Coronary artery (tissue), 2 donors: ENCODE data around the gene AZGP1.
A peak's percentile ranks its signal among the peaks of the same experiment; 100 is the strongest.

Experiments used
- DNase-seq: peaks from one replicate; pipeline ENCODE4 v3.0.0-alpha.2; 2017; ENCODE audit warnings: low spot score
- H3K27ac ChIP-seq, 2 donors: fragments of 200-600 bp; sonication (generic); one replicate each; pipeline ENCODE4 v1.5.1; 2016 to 2019
- H3K4me3 ChIP-seq: fragments of 200-600 bp; sonication (generic); 2 replicates; pipeline ENCODE4 v1.5.1; 2016; ENCODE audit warnings: mild to moderate bottlenecking, moderate library complexity
- CTCF ChIP-seq: fragments of 200-600 bp; sonication (generic); IDR thresholded peaks from one replicate; pipeline ENCODE4 v1.5.1; 2019; ENCODE audit warnings: antibody characterized with exemption

Gene AZGP1

GRCh38 chr7:100008525-100008924 lies 32.7 kb upstream of the AZGP1 start:
- no peak overlapping the region for H3K4me3 ChIP-seq
- DNase-seq = no peak
- no peak overlapping the region for H3K27ac ChIP-seq
- TF ChIP-seq CTCF = no peak

DNA sequence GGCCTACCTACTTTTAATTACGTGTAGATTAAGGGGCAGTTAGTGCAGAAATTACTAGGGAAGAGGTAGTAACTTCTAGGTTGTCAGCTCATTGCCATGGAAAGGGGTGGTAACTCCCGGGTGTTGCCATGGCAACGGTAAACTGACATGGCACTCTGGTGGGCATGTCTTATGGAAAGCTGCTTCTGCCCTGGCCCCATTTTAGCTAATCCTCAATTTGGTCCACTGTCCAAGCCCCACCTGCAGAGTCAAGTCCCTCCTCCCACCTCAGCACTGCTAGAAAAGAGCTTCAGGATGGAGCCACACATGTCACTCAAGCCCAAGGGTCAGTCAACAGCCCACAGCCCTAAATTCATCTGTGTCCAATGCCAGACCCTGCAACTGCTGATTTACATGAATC lies 32.1 kb upstream of the AZGP1 start:
- DNase-seq = no peak
- H3K4me3 ChIP-seq = no peak overlapping the region
- no peak overlapping the region for H3K27ac ChIP-seq
- TF ChIP-seq CTCF = no peak

- TF ChIP-seq CTCF = no peak
- Histone ChIP-seq H3K4me3 (no peak overlapping the region), H3K27ac (no peak overlapping the region)
- DNase-seq = no peak
These were observed 28.2 kb upstream of the AZGP1 start for GRCh38 chr7:100003711-100004661.

DNA sequence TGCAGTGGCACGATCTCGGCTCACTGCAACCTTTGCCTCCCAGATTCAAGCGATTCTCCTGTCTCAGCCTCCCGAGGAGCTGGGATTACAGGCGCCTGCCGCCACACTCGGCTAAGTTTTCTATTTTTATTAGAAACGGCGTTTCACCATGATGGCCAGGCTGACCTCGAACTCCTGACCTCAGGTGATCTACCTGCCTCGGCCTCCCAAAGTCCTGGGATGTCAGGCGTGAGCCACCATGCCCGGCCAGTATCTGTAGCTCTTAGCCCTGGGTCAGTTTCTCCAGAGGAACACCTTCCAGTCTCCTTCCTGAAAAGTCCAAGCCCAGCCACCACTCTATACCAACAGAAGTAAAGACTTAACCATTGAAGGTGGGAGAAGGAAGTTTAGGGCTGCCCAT lies 24.4 kb upstream of the AZGP1 start:
- no peak overlapping the region for H3K4me3 ChIP-seq
- H3K27ac ChIP-seq = no peak overlapping the region
- no peak for TF ChIP-seq CTCF
- DNase-seq = no peak

DNA sequence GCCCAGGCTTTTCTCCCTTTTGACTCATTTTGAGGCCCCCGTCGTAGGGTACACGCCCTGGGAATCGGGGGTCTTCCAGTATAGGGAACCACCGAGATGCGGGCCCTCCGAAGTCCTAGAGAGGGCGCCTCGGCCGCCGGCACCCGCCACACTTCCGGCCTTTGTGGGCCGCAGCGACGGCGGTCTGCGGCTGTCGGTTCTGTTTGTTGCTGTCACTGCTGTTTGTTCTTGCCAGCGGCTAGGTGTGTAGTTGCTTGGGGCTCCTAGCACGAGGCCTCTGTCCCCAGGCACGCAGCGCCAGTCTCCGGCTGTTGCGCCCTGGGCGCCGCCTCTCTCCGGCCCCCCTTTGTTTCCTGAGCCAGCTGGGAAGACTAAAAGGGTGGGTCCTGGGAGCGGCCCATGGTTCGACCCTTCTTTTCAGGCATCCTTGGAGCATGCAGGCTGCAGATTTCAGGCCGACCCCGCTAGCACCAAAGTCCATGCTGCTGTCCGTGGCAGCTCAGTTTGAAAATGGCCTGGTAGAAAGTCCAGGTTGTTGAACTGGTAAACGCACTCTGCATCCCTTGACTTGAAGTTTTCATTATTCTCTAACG lies 21.8 kb upstream of the AZGP1 start:
- H3K27ac ChIP-seq = peak overlapping the region in 1 of 2 donors; percentile 59
- peak overlapping the region; percentile 70 for H3K4me3 ChIP-seq
- no peak for TF ChIP-seq CTCF
- DNase-seq = no peak

GRCh38 chr7:99996755-99997544 lies 21.1 kb upstream of the AZGP1 start:
- H3K4me3 ChIP-seq = peak overlapping the region; percentile 70
- no peak for DNase-seq
- TF ChIP-seq CTCF = no peak
- peak overlapping the region in 1 of 2 donors; percentile 59 for H3K27ac ChIP-seq
